CD14-positive monocyte (primary cell): ENCODE results near the gene FAM170B. TPM values are rescaled to one million over a fixed set of nuclear protein-coding genes. Genes with fewer than 3 reads are reported as not detected.

Experiments used
- DNase-seq, 3 donors: peaks; one replicate each; pipeline ENCODE4 v3.0.0-alpha.2; 2011 to 2022
- H2AFZ ChIP-seq: 2 replicates; pipeline ENCODE4 v1.6.0; 2012; ENCODE audit warnings: mild to moderate bottlenecking, low read depth, low read length, inconsistent platforms; ENCODE audit not compliant: insufficient read depth, poor library complexity, severe bottlenecking
- H3K27ac ChIP-seq, 2 donors: 1 replicate in 1 of 2; 2 replicates in 1 of 2; pipeline ENCODE4 v1.5.1; 2012 to 2013; ENCODE audit warnings: low read length in 2 of 2, control low read depth in 1 of 2, inconsistent platforms in 1 of 2, low read depth in 1 of 2, mild to moderate bottlenecking in 1 of 2
- H3K27me3 ChIP-seq, 2 donors: one replicate each; pipeline versions ENCODE4 v1.6.0 to v1.6.1; 2011 to 2013; ENCODE audit warnings: low read length in 2 of 2; ENCODE audit not compliant: control insufficient read depth in 2 of 2, insufficient read depth in 2 of 2
- H3K36me3 ChIP-seq, 2 donors: replicated peaks in 1 of 2; 1 replicate in 1 of 2; 2 replicates in 1 of 2; pipeline versions ENCODE4 v1.5.1 to v1.6.1; 2012 to 2013; ENCODE audit warnings: low read length in 2 of 2, control low read depth in 1 of 2, inconsistent platforms in 1 of 2, mild to moderate bottlenecking in 1 of 2; ENCODE audit not compliant: insufficient read depth in 2 of 2, control insufficient read depth in 1 of 2
- H3K4me1 ChIP-seq, 2 donors: 1 replicate in 1 of 2; 2 replicates in 1 of 2; pipeline versions ENCODE4 v1.5.1 to v1.6.1; 2012 to 2013; ENCODE audit warnings: low read length in 2 of 2, control low read depth in 1 of 2, inconsistent platforms in 1 of 2, mild to moderate bottlenecking in 1 of 2, moderate library complexity in 1 of 2; ENCODE audit not compliant: insufficient read depth in 2 of 2, control insufficient read depth in 1 of 2
- H3K4me2 ChIP-seq: replicated peaks from 2 replicates; pipeline ENCODE3; 2012; ENCODE audit warnings: low read length, moderate library complexity, mild to moderate bottlenecking; ENCODE audit not compliant: poor library complexity, severe bottlenecking; ENCODE audit errors: extremely low read depth
- H3K4me3 ChIP-seq, 3 experiments: fragments of 200-600 bp in 1 of 3; sonication (generic) in 1 of 3; replicated peaks in 1 of 3; 1 replicate in 2 of 3; 2 replicates in 1 of 3; pipeline ENCODE4 v1.5.1; 2011 to 2013; ENCODE audit warnings: low read length in 3 of 3, mild to moderate bottlenecking in 3 of 3, control low read depth in 2 of 3, low read depth in 2 of 3, inconsistent platforms in 1 of 3, moderate library complexity in 1 of 3
- H3K79me2 ChIP-seq: 2 replicates; pipeline ENCODE4 v1.6.0; 2012; ENCODE audit warnings: mild to moderate bottlenecking, control low read depth, inconsistent platforms, low read length, moderate library complexity; ENCODE audit not compliant: insufficient read depth
- H3K9ac ChIP-seq: 2 replicates; pipeline ENCODE4 v1.6.0; 2017; ENCODE audit warnings: low read length, mild to moderate bottlenecking; ENCODE audit not compliant: insufficient read depth, poor library complexity, severe bottlenecking
- H3K9me3 ChIP-seq, 2 donors: replicated peaks in 1 of 2; 1 replicate in 1 of 2; 2 replicates in 1 of 2; pipeline versions ENCODE4 v1.5.1 to v1.6.1; 2012 to 2013; ENCODE audit warnings: low read length in 2 of 2, control low read depth in 1 of 2; ENCODE audit not compliant: control insufficient read depth in 1 of 2, insufficient read depth in 1 of 2
- H4K20me1 ChIP-seq: 2 replicates; pipeline ENCODE4 v1.6.0; 2012; ENCODE audit warnings: mild to moderate bottlenecking, low read length, control low read depth, moderate library complexity; ENCODE audit not compliant: insufficient read depth
- H3K27ac Mint-ChIP-seq, 7 donors: one replicate each; pipeline ENCODE4 v1.8.0; 2020; ENCODE audit warnings: mild to moderate bottlenecking in 7 of 7, mixed read lengths in 7 of 7, moderate library complexity in 6 of 7, inconsistent platforms in 2 of 7
- H3K27me3 Mint-ChIP-seq, 3 donors: one replicate each; pipeline ENCODE4 v1.8.0; 2021 to 2022; ENCODE audit warnings: low read depth in 3 of 3, mild to moderate bottlenecking in 3 of 3, mixed read lengths in 3 of 3, moderate library complexity in 3 of 3, inconsistent platforms in 1 of 3
- H3K36me3 Mint-ChIP-seq, 2 donors: one replicate each; pipeline ENCODE4 v1.8.0; 2020; ENCODE audit warnings: mixed read lengths in 2 of 2, inconsistent platforms in 1 of 2, mild to moderate bottlenecking in 1 of 2
- H3K4me1 Mint-ChIP-seq: one replicate; pipeline ENCODE4 v1.8.0; 2020; ENCODE audit warnings: mild to moderate bottlenecking, mixed read lengths
- H3K4me3 Mint-ChIP-seq, 2 donors: one replicate each; pipeline ENCODE4 v1.8.0; 2020; ENCODE audit warnings: mild to moderate bottlenecking in 2 of 2, mixed read lengths in 2 of 2, moderate library complexity in 1 of 2
- H3K9me3 Mint-ChIP-seq, 7 donors: one replicate each; pipeline ENCODE4 v1.8.0; 2020 to 2022; ENCODE audit warnings: mixed read lengths in 7 of 7, mild to moderate bottlenecking in 6 of 7, moderate library complexity in 6 of 7, inconsistent platforms in 2 of 7
- CTCF ChIP-seq: fragments of 200-600 bp; IDR thresholded peaks from one replicate; pipeline ENCODE4 v1.8.0; 2022; ENCODE audit warnings: antibody characterized with exemption, mild to moderate bottlenecking
- WGBS: methylation state at CpG from one replicate; pipeline ENCODE4 v1.1.5; 2013; ENCODE audit warnings: missing lambda C conversion rate; ENCODE audit not compliant: insufficient coverage; 5-methylcytosine and 5-hydroxymethylcytosine counted together
- intact Hi-C, 2 donors: fragments of 100-400 bp; cut with micrococcal nuclease; formaldehyde crosslinking; loops; one replicate each; pipeline versions ENCODE4 v1.15.0 to v1.15.1; 2023
- polyA plus RNA-seq, 3 donors: library from polyadenylated mRNA; depleted of rRNA in 1 of 3; unstranded in 2 of 3; stranded (reverse) in 1 of 3; fragments of 300-500 nt in 2 of 3; fragments of >200 nt in 1 of 3; fragmentation: Illumina TruSeq in 2 of 3; gene quantifications; 1 replicate in 2 of 3; 2 replicates in 1 of 3; pipeline ENCODE4 v1.2.3, GENCODE V29; 2012 to 2021

Gene FAM170B
- polyA plus RNA-seq, 3 donors = not detected

GRCh38 chr10:49111320-49111698 is 22.5 kb downstream of the FAM170B start:
- Histone ChIP-seq H3K27ac (no peak overlapping the region), H3K4me3 (no peak overlapping the region), H3K4me1 (no peaks in the 10 kb centered on the region), H3K9ac (no peak overlapping the region), H3K4me2 (no peak overlapping the region), H3K9me3 (no peaks in the 10 kb centered on the region), H3K36me3 (no peaks in the 10 kb centered on the region), H3K27me3 (peaks cover 2 to 22% of the 10 kb centered on the region in 2 donors), H3K79me2 (no peaks in the 10 kb centered on the region), H2AFZ (no peak overlapping the region), H4K20me1 (no peaks in the 10 kb centered on the region)
- TF ChIP-seq CTCF = no peak
- intact Hi-C loops = no loop called here
- WGBS = 76% methylated on average over 4 of the region's 8 CpGs
- Mint-ChIP-seq H3K36me3 (no peaks in the 10 kb centered on the region), H3K27me3 (peaks cover 24 to 32% (median 24%) of the 10 kb centered on the region in 3 donors), H3K27ac (no peak overlapping the region), H3K4me3 (no peak overlapping the region), H3K4me1 (peaks cover 13% of the 10 kb centered on the region), H3K9me3 (no peaks in the 10 kb centered on the region)
- no peak for DNase-seq

GRCh38 chr10:49110684-49111319 is 23.0 kb downstream of the FAM170B start:
- TF ChIP-seq CTCF = no peak
- Histone ChIP-seq H3K27me3 (peaks cover 2 to 19% of the 10 kb centered on the region in 2 donors), H3K4me3 (no peak overlapping the region), H3K4me1 (no peaks in the 10 kb centered on the region), H3K9me3 (no peaks in the 10 kb centered on the region), H4K20me1 (no peaks in the 10 kb centered on the region), H3K79me2 (no peaks in the 10 kb centered on the region), H3K36me3 (no peaks in the 10 kb centered on the region), H2AFZ (no peak overlapping the region), H3K4me2 (no peak overlapping the region), H3K9ac (no peak overlapping the region), H3K27ac (no peak overlapping the region)
- no peak for DNase-seq
- H3K4me3 Mint-ChIP-seq = no peak overlapping the region
- peaks cover 21 to 27% (median 22%) of the 10 kb centered on the region in 3 donors for H3K27me3 Mint-ChIP-seq
- H3K4me1 Mint-ChIP-seq = peaks cover 10% of the 10 kb centered on the region
- 93% methylated on average over 2 of the region's 4 CpGs for WGBS
- H3K27ac Mint-ChIP-seq = no peak overlapping the region
- no peaks in the 10 kb centered on the region for H3K9me3 Mint-ChIP-seq
- intact Hi-C loops = no loop called here
- no peaks in the 10 kb centered on the region for H3K36me3 Mint-ChIP-seq
